Measurements from ENCODE around the gene COL4A2.

COL4A2 gene

DNA sequence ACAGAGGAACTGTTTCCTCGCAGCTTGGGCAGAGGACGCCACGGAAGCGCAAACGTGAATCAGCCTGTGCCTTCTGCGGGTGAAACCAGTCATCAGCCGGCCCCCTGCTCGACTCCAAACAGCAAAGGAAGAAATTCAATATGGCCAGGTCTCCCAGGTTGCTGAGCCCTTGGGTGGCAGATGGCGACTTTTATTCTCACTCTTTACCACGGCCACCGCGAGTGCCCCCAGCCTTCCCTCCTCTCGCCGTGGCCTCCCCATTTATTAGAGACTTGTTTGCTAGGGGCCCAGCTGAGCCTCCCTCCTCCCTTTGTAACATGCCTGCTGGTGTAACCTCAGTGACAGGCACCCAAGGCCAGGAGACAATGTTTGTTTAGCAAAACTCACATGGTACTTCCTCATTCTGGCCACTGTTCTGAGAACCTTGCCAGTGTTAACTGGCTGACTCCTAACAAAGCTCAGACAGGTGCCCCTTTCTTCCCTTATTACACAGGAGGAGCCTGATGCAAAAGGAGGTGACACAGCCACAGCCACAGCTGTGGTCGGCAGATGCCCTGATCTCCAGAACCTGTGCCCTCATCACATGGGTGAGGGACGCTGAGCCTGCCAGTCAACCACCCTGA lies 248.6 kb downstream of the COL4A2 start:
- Histone ChIP-seq H3K9me3 (replicated peaks in 1 of 11) (peaks cover 0 to 16% (median 13%) of the 10 kb centered on the region in 11 experiments; a peak in 16 of 22 replicates), H4K20me1 (peaks cover 50 to 100% (median 97%) of the 10 kb centered on the region in 11 experiments; a peak in 21 of 22 replicates), H3K4me1 (peaks cover 48 to 77% (median 66%) of the 10 kb centered on the region in 10 experiments), H3K27me3 (no peaks in the 10 kb centered on the region), H3K4me3 (peak overlapping the region in 2 of 10 experiments; percentile 98 to 99; a peak in 3 of 20 replicates), H3K36me3 (peaks cover 22 to 93% (median 76%) of the 10 kb centered on the region in 11 experiments; a peak in 20 of 22 replicates), H3K27ac (peak overlapping the region in 4 of 11 experiments; percentile 4 to 20 (median 17); a peak in 1 of 22 replicates), H3K4me2 (peak overlapping the region; percentile 7 to 96 (median 50); a peak in 21 of 22 replicates), H3K9ac (peak overlapping the region in 3 of 11 experiments; percentile 10 to 95 (median 19); a peak in 3 of 22 replicates)
- TF ChIP-seq Cebpa-rat (IDR thresholded peaks at IDR 0.05): no peak

GRCh38 chr13:110556224-110556606 lies 249.1 kb downstream of the COL4A2 start:
- Histone ChIP-seq H3K27ac (peak overlapping the region in 4 of 11 experiments; percentile 4 to 20 (median 17); a peak in 1 of 22 replicates), H3K27me3 (no peaks in the 10 kb centered on the region), H3K4me2 (peak overlapping the region; percentile 7 to 96 (median 50); a peak in 21 of 22 replicates), H3K9me3 (replicated peaks in 1 of 11) (peaks cover 0 to 16% (median 13%) of the 10 kb centered on the region in 11 experiments; a peak in 16 of 22 replicates), H3K9ac (peak overlapping the region in 3 of 11 experiments; percentile 10 to 95 (median 19); a peak in 3 of 22 replicates), H3K4me1 (peaks cover 52 to 75% (median 67%) of the 10 kb centered on the region in 10 experiments), H3K36me3 (peaks cover 22 to 90% (median 74%) of the 10 kb centered on the region in 11 experiments; a peak in 20 of 22 replicates), H4K20me1 (peaks cover 48 to 100% (median 95%) of the 10 kb centered on the region in 11 experiments; a peak in 21 of 22 replicates), H3K4me3 (peak overlapping the region in 2 of 10 experiments; percentile 98 to 99; a peak in 4 of 20 replicates)
- TF ChIP-seq Cebpa-rat (IDR thresholded peaks at IDR 0.05): no peak

DNA sequence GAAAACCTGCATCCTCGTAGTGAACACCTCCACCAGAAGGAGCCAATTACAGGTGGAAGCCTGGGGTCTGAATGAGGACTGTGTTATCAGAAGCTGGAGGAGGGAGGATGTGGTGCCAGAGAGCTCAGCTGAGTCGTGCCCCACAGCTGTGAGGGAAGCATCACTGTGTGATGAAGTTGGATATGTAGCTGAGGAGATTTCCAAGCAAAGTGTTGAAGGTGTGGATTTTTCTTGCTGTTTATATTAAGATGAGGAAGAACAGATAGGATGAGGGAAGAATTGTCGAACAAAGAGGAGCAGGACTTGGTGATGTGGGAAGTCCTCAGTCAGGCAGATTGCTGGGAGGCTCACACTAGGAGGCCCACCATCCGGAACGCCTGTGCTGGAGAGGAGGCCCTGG lies 250.0 kb downstream of the COL4A2 start:
- H3K4me3 ChIP-seq: peak overlapping the region in 4 of 10 experiments; percentile 15 to 99 (median 58); a peak in 5 of 20 replicates
- peak overlapping the region in 1 of 11 experiments; percentile 9; a peak in 1 of 22 replicates for H3K27ac ChIP-seq
- H3K36me3 ChIP-seq: peaks cover 22 to 83% (median 65%) of the 10 kb centered on the region in 11 experiments; a peak in 20 of 22 replicates
- no peak for TF ChIP-seq Cebpa-rat (IDR thresholded peaks at IDR 0.05)
- H3K9ac ChIP-seq: peak overlapping the region in 2 of 11 experiments; percentile 54 to 95; a peak in 3 of 22 replicates
- H4K20me1 ChIP-seq: peaks cover 46 to 94% (median 88%) of the 10 kb centered on the region in 11 experiments; a peak in 21 of 22 replicates
- H3K4me1 ChIP-seq: peaks cover 52 to 72% (median 63%) of the 10 kb centered on the region in 10 experiments
- H3K27me3 ChIP-seq: no peaks in the 10 kb centered on the region
- H3K4me2 ChIP-seq: peak overlapping the region in 9 of 11 experiments; percentile 28 to 96 (median 86); a peak in 16 of 22 replicates
- peaks cover 0 to 16% (median 13%) of the 10 kb centered on the region in 11 experiments; a peak in 16 of 22 replicates for H3K9me3 ChIP-seq (replicated peaks in 1 of 11)

DNA sequence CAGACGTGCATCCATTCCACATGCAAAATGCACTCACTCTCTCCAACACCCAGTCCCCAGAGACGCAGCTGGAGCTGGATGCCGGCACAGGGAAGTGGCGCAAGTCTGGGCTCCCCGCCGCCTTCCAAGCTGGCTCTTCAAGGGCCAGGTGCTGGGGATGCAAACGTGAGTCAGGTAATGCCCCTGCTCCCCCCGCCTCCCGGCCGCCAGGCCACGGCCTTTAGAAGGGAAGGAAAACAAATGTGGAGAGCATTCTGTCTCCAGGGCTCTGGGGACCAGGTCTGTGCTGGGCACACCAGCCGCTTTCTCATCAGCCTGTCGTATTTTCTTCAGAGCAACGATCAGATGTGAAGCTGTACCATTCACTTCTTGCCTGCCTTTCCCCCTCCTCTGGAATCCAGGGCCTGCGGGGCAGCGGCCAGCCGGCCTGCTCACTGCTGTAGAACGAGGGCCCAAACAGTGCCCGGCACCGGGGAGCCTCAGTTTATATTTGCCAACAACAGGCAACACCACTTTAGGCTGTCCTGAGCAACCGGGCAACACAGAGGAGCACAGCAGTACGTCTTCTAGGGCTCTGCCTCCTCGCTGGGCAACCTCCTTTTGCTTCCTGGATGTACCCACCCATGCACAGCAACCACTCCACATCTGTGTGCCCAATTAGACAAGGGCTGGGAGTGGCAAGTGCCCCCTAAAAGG lies 250.7 kb downstream of the COL4A2 start:
- no peak for TF ChIP-seq Cebpa-rat (IDR thresholded peaks at IDR 0.05)
- Histone ChIP-seq H3K27me3 (no peaks in the 10 kb centered on the region), H3K27ac (peak overlapping the region in 3 of 11 experiments; percentile 0 to 9 (median 8); a peak in 4 of 22 replicates), H3K9me3 (replicated peaks in 1 of 11) (peaks cover 0 to 16% (median 13%) of the 10 kb centered on the region in 11 experiments; a peak in 16 of 22 replicates), H3K9ac (peak overlapping the region in 2 of 11 experiments; percentile 54 to 95; a peak in 3 of 22 replicates), H3K4me3 (peak overlapping the region in 4 of 10 experiments; percentile 15 to 99 (median 58); a peak in 6 of 20 replicates), H3K4me2 (peak overlapping the region; percentile 22 to 96 (median 87); a peak in 21 of 22 replicates), H4K20me1 (peaks cover 46 to 90% (median 82%) of the 10 kb centered on the region in 11 experiments; a peak in 21 of 22 replicates), H3K36me3 (peaks cover 20 to 81% (median 63%) of the 10 kb centered on the region in 11 experiments; a peak in 20 of 22 replicates), H3K4me1 (peaks cover 57 to 76% (median 66%) of the 10 kb centered on the region in 10 experiments)

DNA sequence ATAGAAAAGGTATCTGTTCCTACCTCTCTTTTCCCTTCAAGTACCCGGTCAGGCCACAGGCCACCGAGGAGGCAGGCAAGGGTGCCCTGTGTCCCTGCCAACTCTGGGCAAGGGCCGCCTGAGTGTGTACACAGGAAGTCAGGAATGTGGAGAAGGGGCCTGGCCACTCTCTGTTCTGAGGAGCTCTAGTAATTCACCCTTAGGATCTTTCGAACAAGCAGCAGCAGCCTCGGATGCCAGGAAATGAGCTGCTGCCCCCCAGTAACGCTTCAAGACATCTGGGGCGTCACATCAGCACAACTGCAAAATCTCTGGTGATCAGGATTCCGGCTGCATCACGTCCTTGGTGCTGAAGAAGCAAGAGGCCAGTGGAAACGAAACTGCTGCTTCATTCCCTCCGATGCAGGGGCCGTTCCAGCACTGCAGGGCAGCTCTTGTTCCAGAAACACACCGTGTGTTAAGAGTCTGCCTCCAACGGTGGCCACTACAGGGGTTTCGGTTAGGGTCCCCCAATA lies 252.4 kb downstream of the COL4A2 start:
- H3K27me3 ChIP-seq: no peaks in the 10 kb centered on the region
- H3K36me3 ChIP-seq: peaks cover 15 to 70% (median 47%) of the 10 kb centered on the region in 11 experiments; a peak in 20 of 22 replicates
- TF ChIP-seq Cebpa-rat (IDR thresholded peaks at IDR 0.05): no peak
- peak overlapping the region; percentile 83 to 99 (median 97) for H3K4me3 ChIP-seq
- peak overlapping the region; percentile 86 to 95 (median 91); a peak in 20 of 22 replicates for H3K9ac ChIP-seq
- H3K4me2 ChIP-seq: peak overlapping the region; percentile 79 to 96 (median 89)
- H4K20me1 ChIP-seq: peaks cover 33 to 90% (median 66%) of the 10 kb centered on the region in 11 experiments; a peak in 21 of 22 replicates
- H3K4me1 ChIP-seq: peaks cover 60 to 84% (median 79%) of the 10 kb centered on the region in 10 experiments
- peak overlapping the region in 4 of 11 experiments; percentile 16 to 87 (median 81); a peak in 5 of 22 replicates for H3K27ac ChIP-seq
- peaks cover 0 to 16% (median 13%) of the 10 kb centered on the region in 11 experiments; a peak in 16 of 22 replicates for H3K9me3 ChIP-seq (replicated peaks in 1 of 11)

- H4K20me1 ChIP-seq: peaks cover 28 to 90% (median 61%) of the 10 kb centered on the region in 11 experiments; a peak in 21 of 22 replicates
- H3K4me2 ChIP-seq: peak overlapping the region; percentile 79 to 96 (median 89)
- peak overlapping the region in 7 of 11 experiments; percentile 75 to 91 (median 86); a peak in 8 of 22 replicates for H3K27ac ChIP-seq
- peaks cover 11 to 70% (median 47%) of the 10 kb centered on the region in 11 experiments; a peak in 20 of 22 replicates for H3K36me3 ChIP-seq
- H3K27me3 ChIP-seq: no peaks in the 10 kb centered on the region
- peak overlapping the region; percentile 86 to 95 (median 91) for H3K9ac ChIP-seq
- H3K9me3 ChIP-seq (replicated peaks in 1 of 11): peaks cover 0 to 16% (median 13%) of the 10 kb centered on the region in 11 experiments; a peak in 16 of 22 replicates
- peaks cover 60 to 82% (median 76%) of the 10 kb centered on the region in 10 experiments for H3K4me1 ChIP-seq
- TF ChIP-seq Cebpa-rat (IDR thresholded peaks at IDR 0.05): no peak
- H3K4me3 ChIP-seq: peak overlapping the region; percentile 83 to 99 (median 97)
Measured at GRCh38 chr13:110559986-110560385, 252.9 kb downstream of the COL4A2 start.

DNA sequence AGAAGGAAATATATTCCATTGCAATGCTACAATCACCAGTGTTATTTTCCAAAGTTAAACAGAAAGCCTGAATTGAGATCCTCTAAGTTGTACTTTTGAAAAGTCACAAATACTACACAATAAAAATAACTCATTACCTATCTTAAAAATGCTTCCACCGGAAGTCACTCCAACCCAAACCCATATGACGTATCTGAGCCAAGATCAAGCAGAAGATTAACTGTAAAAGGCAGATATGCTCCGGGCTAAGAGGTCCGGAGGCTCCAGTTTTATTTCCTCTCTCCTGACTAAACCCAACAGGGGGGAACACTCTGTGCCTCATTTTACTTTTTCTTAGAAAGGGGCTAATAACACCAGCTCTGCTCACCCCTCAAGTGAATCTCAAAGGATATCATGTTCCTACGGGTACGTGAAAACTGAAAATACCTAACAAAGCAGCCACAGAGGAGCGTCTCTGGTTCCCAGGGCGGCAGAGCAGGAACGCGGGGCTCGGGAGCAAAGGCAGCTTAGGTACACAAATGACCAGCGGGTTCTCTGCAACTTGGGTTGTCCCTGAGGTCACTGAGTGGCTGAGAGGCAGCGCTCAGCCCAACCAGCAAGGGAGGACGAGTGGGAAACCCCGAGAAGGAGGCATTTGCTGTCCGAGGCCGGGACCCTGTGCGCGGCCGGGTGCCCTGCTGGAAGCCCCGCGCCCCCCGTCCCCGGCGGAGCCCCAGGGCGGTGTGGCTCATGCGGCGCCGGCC lies 253.7 kb downstream of the COL4A2 start:
- Histone ChIP-seq H3K9me3 (replicated peaks in 1 of 11) (peaks cover 0 to 16% (median 13%) of the 10 kb centered on the region in 11 experiments; a peak in 16 of 22 replicates), H3K4me3 (peak overlapping the region; percentile 83 to 99 (median 97)), H3K36me3 (peaks cover 11 to 69% (median 41%) of the 10 kb centered on the region in 11 experiments; a peak in 20 of 22 replicates), H3K27me3 (no peaks in the 10 kb centered on the region), H3K9ac (peak overlapping the region; percentile 86 to 95 (median 91)), H3K27ac (peak overlapping the region; percentile 75 to 92 (median 87)), H4K20me1 (peaks cover 20 to 90% (median 53%) of the 10 kb centered on the region in 11 experiments; a peak in 21 of 22 replicates), H3K4me2 (peak overlapping the region; percentile 79 to 96 (median 89)), H3K4me1 (peaks cover 58 to 77% (median 68%) of the 10 kb centered on the region in 10 experiments)
- no peak for TF ChIP-seq Cebpa-rat (IDR thresholded peaks at IDR 0.05)
